HG02943 (cell line): ENCODE results near the gene ARRB1.

Source experiments
- ATAC-seq: cut with Tn5 transposase; IDR thresholded peaks from one replicate; pipeline ENCODE4 v1.9.1; 2021; ENCODE audit warnings: mild to moderate bottlenecking, low read depth, moderate library complexity; ENCODE audit not compliant: unreplicated experiment

The ARRB1 gene

DNA sequence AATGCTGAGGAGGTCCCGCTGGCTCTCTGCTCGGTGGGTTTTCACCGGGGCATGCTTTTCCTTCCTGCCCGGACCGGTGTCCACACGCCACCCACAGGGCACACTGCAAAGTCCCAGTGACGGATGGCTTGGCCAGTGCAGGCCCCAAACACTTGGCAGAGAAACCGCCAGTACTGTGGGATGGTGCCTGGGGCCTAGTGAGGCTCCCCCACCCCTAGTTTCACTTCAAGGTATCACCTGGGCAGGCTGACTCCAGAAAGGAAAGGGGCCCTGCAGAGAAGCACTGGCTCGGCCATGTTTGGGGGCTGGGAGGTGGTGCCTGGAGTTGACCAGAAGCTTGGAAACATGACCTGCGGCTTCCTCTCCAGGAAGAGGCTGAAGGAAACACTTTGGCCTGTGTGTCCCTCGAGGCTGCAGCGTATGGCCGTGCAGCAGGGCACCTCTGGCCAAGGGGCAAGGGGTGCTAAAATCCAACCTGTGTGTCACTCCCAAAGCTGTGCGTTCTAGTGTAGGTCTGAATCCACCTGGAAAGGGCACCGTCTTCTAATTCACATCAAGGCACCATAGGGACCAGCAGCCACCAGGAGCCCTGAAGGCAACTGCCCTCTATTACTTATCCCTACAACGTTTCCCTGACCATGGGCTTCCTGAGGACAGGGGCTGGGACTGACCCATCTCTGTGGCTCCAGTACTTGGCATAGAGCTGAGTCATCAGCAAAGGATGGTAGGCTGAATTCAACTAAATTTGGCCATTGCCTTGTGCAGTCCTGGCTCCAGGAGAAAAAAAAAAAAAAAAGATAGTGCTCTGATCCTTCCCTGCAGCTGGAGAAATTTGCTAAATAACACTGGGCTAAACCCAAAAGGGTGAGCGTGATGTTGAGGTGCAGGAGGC, 88.3 kb downstream of the ARRB1 start:
- no peak for ATAC-seq

DNA sequence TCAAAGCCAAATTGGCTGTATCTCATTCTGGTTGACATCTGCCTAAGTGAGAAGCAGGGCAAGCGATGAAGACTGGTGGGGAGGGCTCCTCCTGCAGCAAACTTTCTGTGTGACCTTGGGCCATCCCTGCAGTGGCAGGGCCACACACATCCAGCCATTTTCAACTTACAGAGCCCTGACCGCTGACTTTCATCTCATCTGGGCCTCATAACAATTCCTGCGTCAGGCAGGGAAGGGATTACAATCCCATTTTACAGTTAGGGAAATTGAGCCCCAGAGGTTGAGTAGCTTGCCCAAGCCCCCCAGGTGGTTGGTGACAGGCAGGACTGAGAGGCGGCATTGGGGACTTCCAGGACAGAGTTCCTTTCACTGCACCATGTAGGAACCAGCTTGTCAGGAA, 89.0 kb downstream of the ARRB1 start:
- no peak for ATAC-seq

DNA sequence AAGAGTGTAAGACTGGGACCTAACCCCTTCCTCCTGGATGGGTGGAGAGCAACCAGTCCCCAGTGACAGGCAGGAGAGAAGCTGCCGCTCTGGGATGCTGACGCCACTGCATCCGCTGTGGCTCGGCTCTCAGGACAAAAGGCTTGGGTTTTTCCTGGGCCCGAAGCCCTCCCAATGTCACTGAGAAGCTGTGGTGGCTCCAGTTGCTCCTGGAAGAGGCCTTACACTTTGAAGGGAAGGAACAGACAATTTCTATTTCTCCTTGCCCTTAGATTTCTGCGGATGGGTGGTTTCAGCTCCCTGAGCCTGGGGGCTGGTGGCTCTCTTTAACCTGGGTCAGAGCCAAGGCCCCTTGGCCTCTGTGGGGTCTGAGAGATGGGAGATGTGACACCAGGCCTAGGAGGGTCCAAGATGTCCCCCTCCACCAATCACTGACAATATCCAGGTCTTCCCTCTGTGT, 89.5 kb downstream of the ARRB1 start:
- ATAC-seq: no peak

- no peak for ATAC-seq
Observed at GRCh38 chr11:75260396-75261170, 90.9 kb downstream of the ARRB1 start.

- ATAC-seq: no peak
Observed at GRCh38 chr11:75254326-75254725, 97.1 kb downstream of the ARRB1 start.

DNA sequence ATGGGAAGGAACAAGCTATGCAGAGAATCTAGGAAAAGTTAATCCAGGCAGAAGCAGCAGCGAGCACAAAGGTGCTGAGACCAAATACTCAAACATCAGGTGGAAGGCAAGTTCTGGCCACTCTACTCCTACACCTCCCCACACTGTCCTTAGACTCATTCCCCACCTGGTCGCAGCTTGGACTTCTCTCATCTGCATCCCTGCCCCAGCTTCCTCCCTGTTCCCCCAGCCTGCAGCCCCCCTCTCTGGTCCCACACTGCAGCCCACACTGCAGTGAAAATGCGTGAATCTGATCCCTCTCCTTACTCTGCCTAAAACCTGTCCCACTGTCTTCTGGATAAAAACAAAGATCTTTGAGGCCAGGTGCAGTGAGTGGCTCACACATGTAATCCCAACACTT, 101.8 kb downstream of the ARRB1 start:
- ATAC-seq: no peak

- ATAC-seq: no peak
Observed at GRCh38 chr11:75248924-75249256, 102.6 kb downstream of the ARRB1 start.

DNA sequence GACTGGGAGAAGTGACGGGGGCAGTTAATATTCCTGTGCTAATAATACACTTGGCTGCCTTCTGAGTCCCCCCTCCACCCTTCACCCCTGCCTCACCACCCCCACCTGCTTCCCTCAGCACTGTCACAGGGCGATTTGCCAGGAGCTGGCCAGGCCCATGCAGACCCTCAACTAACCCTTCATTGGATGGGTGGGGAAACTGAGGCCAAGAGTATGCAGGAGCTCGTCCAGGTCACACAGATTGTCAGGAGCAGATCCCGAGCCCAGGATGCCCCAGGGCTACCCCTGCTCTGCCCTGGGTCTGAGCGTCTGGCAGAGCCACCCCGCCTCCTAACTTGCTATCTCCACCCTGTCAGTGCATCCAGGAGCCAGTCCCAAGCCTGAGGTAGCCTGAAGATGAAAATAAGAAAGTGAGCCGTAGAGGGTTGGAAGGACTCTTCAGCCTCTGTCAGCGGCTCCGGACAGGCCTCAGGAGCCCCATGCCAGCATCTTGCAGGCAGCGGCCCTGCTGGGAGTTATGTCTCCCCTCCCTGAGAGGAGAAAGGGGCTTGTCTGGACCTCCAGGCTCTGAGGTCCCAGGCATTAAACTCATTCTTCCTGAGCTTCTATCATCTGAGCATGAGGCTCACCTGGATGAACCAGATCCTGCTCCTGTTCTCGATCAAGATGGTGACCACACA, 104.7 kb downstream of the ARRB1 start:
- no peak for ATAC-seq

DNA sequence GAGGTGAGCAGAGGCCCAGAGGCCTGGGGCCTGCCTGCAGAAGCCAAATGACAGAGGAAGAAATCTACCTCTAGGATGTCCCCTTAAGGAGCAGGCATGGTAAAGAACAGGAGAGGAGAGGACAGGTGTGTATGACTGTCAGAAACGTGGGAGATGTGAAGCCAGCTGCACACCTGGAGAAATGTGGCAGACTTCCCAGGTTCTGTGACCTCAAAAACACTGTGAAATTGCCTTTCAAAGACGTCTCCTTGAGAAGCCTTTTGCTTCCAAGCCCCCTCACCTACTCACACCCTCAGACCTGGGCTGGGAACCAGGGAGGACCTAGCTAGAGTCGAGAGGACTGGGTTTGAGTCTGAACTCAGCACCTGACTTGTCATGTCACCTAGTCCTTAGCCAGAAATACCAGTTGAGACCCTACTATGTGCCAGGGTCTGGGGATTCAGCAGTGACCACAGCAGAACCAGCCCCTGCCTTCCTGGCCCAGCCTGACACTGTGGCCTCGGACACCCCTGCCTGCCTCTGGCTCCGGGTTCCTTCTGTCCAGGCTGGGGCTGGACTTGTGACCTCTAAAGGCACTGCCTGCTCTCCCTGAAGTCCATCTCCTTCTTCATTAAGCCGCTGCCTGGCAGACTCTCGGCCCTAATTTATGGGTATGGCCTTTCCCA, 105.3 kb downstream of the ARRB1 start:
- ATAC-seq: no peak

GRCh38 chr11:75245356-75246005, 106.0 kb downstream of the ARRB1 start:
- no peak for ATAC-seq

DNA sequence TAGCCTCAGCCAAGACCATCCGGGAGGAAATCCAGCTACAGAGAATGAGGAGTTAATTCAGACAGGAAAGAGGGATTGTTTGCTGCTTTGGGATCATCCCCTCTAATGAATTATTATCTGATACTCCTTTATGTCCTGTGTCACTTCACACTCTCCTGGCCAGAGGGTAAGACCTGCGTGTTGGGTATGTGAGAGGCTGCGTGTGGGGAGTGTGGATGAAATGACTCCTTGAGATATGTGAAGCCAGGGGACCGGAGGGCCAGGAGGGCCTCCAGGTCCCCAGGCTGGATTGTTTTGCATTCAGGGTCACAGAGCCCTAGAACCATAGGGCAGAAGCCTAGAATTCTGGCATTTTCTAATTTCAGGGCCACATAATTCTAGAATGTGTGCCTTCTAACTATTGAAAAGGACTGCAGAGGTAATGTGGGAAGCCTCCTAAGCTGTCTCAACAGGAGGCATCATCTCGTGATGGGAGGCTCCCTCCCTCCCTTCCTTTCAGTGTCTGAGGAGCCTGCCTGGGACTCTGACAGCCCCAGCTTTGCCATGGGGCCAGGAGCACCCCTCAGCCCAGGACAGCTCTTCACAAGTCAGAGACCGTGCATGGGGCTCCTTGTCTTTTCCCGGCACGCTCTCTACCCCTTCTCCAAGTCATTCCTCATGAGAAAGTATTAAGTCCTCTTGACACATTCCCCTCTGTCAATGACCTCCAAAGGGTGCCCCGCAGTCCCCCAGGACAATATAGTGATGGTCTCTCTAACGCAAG, 107.2 kb downstream of the ARRB1 start:
- no peak for ATAC-seq

DNA sequence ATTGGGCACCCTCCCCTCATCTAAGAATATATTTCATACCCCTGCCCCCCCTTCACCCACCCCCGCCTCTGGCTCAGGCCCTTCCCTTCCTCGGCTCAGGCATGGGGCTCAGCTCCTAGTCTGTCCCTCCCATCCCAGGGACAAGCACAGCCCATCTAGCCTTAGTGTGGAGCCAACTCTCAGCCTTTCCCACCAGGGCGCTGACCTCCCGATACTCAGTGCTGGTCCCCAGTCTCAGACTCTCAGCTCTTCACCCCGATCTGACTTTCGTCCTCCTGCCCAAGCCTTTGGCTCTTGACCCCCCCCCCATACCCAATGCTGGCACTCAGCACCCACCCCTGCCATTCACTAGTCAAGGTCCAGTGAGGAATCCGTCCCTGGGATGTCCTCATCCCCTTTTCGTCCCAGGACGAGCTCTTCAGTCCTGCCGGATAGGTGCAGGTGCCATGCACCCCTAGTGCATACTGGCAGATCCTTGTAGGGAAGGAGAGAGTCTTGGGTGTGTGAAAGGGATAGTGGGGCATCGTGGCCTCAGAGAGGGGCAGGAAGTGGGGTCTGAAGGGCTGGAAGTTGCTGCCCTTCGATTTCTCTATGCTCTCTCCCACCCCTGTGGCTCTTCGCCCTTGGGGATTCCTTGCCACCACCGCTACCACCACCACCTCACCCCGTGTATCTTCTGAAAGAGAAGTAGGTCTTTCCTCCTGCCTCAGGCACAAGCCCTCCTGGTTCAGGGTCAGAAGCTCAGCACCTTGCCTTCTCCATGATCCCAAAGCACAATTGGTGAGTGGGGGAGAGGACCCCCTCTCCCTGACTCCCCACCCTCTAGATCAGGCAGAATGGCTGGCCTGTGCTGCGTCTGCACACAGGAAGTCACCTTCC, 108.5 kb downstream of the ARRB1 start:
- ATAC-seq: no peak

DNA sequence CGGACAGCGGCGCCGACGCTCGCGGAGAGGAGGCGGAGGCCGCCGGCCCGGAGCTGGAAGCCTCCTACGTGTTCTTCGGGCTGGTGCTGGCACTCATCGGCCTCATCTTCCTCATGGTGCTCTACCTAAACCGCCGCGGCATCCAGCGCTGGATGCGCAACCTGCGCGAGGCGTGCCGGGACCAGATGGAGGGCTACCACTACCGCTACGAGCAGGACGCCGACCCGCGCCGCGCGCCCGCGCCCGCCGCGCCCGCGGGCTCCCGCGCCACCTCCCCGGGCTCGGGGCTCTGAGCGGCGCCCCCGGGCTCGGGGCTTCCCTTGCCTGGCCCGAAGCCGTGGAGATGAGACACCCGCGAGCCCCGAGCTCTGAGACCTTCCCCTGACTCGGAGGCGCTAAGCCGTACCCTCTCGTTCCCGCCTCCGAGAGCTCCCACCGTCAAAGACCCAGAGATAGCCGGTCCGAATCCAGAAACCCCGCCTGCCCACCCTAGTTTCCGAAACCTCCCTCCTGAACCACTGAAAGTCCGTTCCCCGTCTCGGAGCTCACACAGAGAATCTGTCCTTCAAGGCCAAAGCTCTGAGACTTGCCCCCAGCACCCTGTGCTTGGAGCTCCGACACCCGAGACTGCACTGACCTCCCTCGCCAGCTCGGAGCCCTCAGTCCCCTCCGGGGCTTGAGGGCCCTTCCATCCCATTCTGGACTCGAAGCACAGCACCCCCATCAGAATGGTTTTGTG, 109.4 kb downstream of the ARRB1 start:
- ATAC-seq: no peak

GRCh38 chr11:75241036-75241905, 110.2 kb downstream of the ARRB1 start:
- peak; percentile 77 for ATAC-seq

DNA sequence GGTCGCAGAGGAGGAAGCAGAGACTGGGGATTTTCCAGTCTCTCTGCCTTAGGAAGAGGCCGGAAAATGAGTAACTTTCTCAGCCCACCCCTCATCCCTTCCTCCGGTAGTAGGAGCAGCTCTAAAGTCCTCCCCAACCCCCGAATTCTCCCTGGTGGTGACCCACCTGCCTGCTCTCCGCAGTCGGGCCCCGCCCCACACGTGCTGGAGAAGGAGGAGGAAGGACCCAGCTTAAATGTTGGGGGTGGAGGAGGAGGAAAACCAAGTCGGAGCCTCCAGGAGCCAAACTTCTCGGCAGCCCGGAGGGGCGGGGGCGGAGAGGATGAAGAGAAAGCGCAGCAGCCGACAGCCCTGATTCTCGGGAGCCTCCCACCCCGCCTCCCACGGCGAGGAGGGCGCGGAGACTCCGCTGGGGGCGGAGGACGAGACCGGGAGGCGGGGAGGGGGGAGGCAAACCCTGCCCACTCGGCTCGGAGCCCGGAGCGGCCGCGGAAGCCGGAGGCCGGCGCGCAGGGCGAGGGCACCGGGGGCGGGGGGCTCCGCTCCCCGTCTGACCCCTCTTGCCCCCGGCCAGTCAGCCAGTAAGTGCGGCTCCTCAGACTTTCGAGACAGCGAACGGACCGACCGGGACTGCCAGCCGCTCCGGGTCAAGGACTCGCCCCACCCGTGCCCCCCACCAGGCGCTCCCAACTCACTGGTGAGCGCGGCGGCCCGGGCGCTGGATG, 111.0 kb downstream of the ARRB1 start, which contains the start of gene TPBGL:
TSS of gene TPBGL (plus strand) at position 464 of the 725 bp plus-strand sequence. CDS start 276 bp downstream, outside the sequence.
- no peak for ATAC-seq
